CD4-positive, alpha-beta T cell (primary cell): ENCODE data around the gene RANBP10. TPM values are rescaled to one million over a fixed set of nuclear protein-coding genes. Genes with fewer than 3 reads are reported as not detected.

ENCODE experiments used
- ATAC-seq: fragments of 200-7000 bp; cut with Tn5 transposase; one replicate; pipeline ENCODE4 v1.10.0; 2022; ENCODE audit warnings: mild to moderate bottlenecking; ENCODE audit not compliant: poor library complexity
- CTCF ChIA-PET: fragments of 350-600 bp; sonication (Branson Sonifier 250); formaldehyde crosslinking; loops from one replicate; lab custom pipeline; 2021; ENCODE audit warnings: antibody characterized with exemption, inconsistent platforms; lab: Charles Lee
- POLR2A ChIA-PET: fragments of 350-600 bp; sonication (Branson Sonifier 250); formaldehyde crosslinking; loops from one replicate; lab custom pipeline; 2021; ENCODE audit warnings: antibody characterized with exemption, inconsistent platforms; lab: Charles Lee
- DNase-seq, 14 experiments: peaks; one replicate each; pipeline ENCODE4 v3.0.0-alpha.2; 2013 to 2020; ENCODE audit warnings: mixed read lengths in 2 of 14
- H3K27ac ChIP-seq, 2 donors: one replicate each; pipeline versions ENCODE4 v1.5.1 to v1.7.0; 2013; ENCODE audit warnings: low read length in 2 of 2, low read depth in 1 of 2, mild to moderate bottlenecking in 1 of 2
- H3K27me3 ChIP-seq, 2 experiments: 1 replicate in 1 of 2; 2 replicates in 1 of 2; pipeline versions ENCODE4 v1.6.1 to v1.7.0; 2013; ENCODE audit warnings: low read length in 2 of 2, control low read depth in 1 of 2, mild to moderate bottlenecking in 1 of 2, moderate library complexity in 1 of 2; ENCODE audit not compliant: insufficient read depth in 2 of 2, control insufficient read depth in 1 of 2
- H3K36me3 ChIP-seq: one replicate; pipeline ENCODE4 v1.6.1; 2013; ENCODE audit warnings: low read length, control low read depth; ENCODE audit not compliant: insufficient read depth
- H3K4me1 ChIP-seq: one replicate; pipeline ENCODE4 v1.6.1; 2013; ENCODE audit warnings: low read length, control low read depth; ENCODE audit not compliant: insufficient read depth
- H3K4me3 ChIP-seq: one replicate; pipeline ENCODE4 v1.5.1; 2013; ENCODE audit warnings: mild to moderate bottlenecking, low read length, moderate library complexity
- H3K9me3 ChIP-seq, 2 experiments: 1 replicate in 1 of 2; 2 replicates in 1 of 2; pipeline versions ENCODE4 v1.6.1 to v1.7.0; 2013; ENCODE audit warnings: low read length in 2 of 2, mild to moderate bottlenecking in 2 of 2, control low read depth in 1 of 2, moderate library complexity in 1 of 2; ENCODE audit not compliant: control insufficient read depth in 1 of 2, insufficient read depth in 1 of 2
- H3K27ac Mint-ChIP-seq: one replicate; pipeline ENCODE4 v1.8.0; 2020; ENCODE audit warnings: mixed read lengths
- H3K27me3 Mint-ChIP-seq: one replicate; pipeline ENCODE4 v1.8.0; 2021; ENCODE audit warnings: mixed read lengths
- H3K36me3 Mint-ChIP-seq: one replicate; pipeline ENCODE4 v1.8.0; 2021; ENCODE audit warnings: low read depth, mixed read lengths
- H3K4me1 Mint-ChIP-seq: one replicate; pipeline ENCODE4 v1.8.0; 2021; ENCODE audit warnings: low read depth, mixed read lengths
- H3K4me3 Mint-ChIP-seq: one replicate; pipeline ENCODE4 v1.8.0; 2020; ENCODE audit warnings: mild to moderate bottlenecking, mixed read lengths
- H3K9me3 Mint-ChIP-seq: one replicate; pipeline ENCODE4 v1.8.0; 2020; ENCODE audit warnings: mixed read lengths
- CTCF ChIP-seq: fragments of 200-600 bp; IDR thresholded peaks from one replicate; pipeline ENCODE4 v1.8.0; 2022; ENCODE audit warnings: antibody characterized with exemption, mild to moderate bottlenecking
- intact Hi-C, 2 experiments: fragments of 100-400 bp; cut with DNase I in 1 of 2; cut with micrococcal nuclease in 1 of 2; formaldehyde crosslinking; loops; one replicate each; pipeline versions ENCODE4 v1.15.1 to v1.9.0; 2023 to 2025; cut with DNase I, micrococcal nuclease
- total RNA-seq, 174 experiments: library from RNA in 2 of 174; stranded (reverse) in 2 of 174; gene quantifications; one replicate each; pipeline ENCODE4 v1.2.3 and lab custom pipeline; 2021 to 2026

Gene RANBP10
- total RNA-seq, 2 experiments from 2014 or later: 12.0 to 13.6 TPM

- no peak for TF ChIP-seq CTCF
- no peaks in the 10 kb centered on the region for H3K9me3 ChIP-seq
- no peaks in the 10 kb centered on the region for H3K9me3 Mint-ChIP-seq
- H3K27ac ChIP-seq: no peak overlapping the region
- H3K27me3 Mint-ChIP-seq: no peaks in the 10 kb centered on the region
- H3K4me1 ChIP-seq: no peaks in the 10 kb centered on the region
- POLR2A ChIA-PET: no interaction called here
- DNase-seq (no peak), ATAC-seq (no peak)
- CTCF ChIA-PET: interaction anchor here (2.0 kb wide), 1 partner anchor 85 kb away, joined by 5 read pairs; no protein-coding TSS in a partner anchor
- no peak overlapping the region for H3K27ac Mint-ChIP-seq
- peaks cover 77% of the 10 kb centered on the region for H3K36me3 ChIP-seq
- peaks cover 55% of the 10 kb centered on the region for H3K36me3 Mint-ChIP-seq
- no peaks in the 10 kb centered on the region for H3K4me1 Mint-ChIP-seq
- H3K4me3 Mint-ChIP-seq: no peak overlapping the region
- no peak overlapping the region for H3K4me3 ChIP-seq
- H3K27me3 ChIP-seq: no peaks in the 10 kb centered on the region
- intact Hi-C loops: loop anchor here in 1 of 2 experiments (10.0 kb wide), 1 partner anchor 184 kb away; no protein-coding TSS in a partner anchor
Observed at GRCh38 chr16:67731071-67731752, 75.1 kb downstream of the RANBP10 start.

GRCh38 chr16:67730326-67730725, 76.0 kb downstream of the RANBP10 start:
- Histone ChIP-seq H3K27ac (no peak overlapping the region), H3K27me3 (no peaks in the 10 kb centered on the region), H3K4me1 (no peaks in the 10 kb centered on the region), H3K9me3 (no peaks in the 10 kb centered on the region), H3K36me3 (peaks cover 76% of the 10 kb centered on the region), H3K4me3 (no peak overlapping the region)
- Mint-ChIP-seq H3K27ac (no peak overlapping the region), H3K27me3 (no peaks in the 10 kb centered on the region), H3K9me3 (no peaks in the 10 kb centered on the region), H3K4me3 (no peak overlapping the region), H3K4me1 (no peaks in the 10 kb centered on the region), H3K36me3 (peaks cover 51% of the 10 kb centered on the region)
- no peak for ATAC-seq
- ChIA-PET CTCF (interaction anchor here (1.6 kb wide), 1 partner anchor 86 kb away, joined by 3 read pairs; no protein-coding TSS in a partner anchor), POLR2A (no interaction called here)
- intact Hi-C loops: loop anchor here in 1 of 2 experiments (10.0 kb wide), 1 partner anchor 184 kb away; no protein-coding TSS in a partner anchor
- TF ChIP-seq CTCF: no peak
- no peak for DNase-seq

- intact Hi-C loops: loop anchor here in 1 of 2 experiments (10.0 kb wide), 1 partner anchor 185 kb away; no protein-coding TSS in a partner anchor
- no peaks in the 10 kb centered on the region for H3K4me1 Mint-ChIP-seq
- TF ChIP-seq CTCF: no peak
- H3K9me3 ChIP-seq: no peaks in the 10 kb centered on the region
- peaks cover 56% of the 10 kb centered on the region for H3K36me3 Mint-ChIP-seq
- H3K4me3 ChIP-seq: no peak overlapping the region
- ChIA-PET POLR2A (no interaction called here), CTCF (interaction anchor here (1.6 kb wide), 1 partner anchor 87 kb away, joined by 3 read pairs; no protein-coding TSS in a partner anchor)
- no peak overlapping the region for H3K27ac ChIP-seq
- ATAC-seq (no peak), DNase-seq (no peak)
- no peaks in the 10 kb centered on the region for H3K4me1 ChIP-seq
- peaks cover 77% of the 10 kb centered on the region for H3K36me3 ChIP-seq
- H3K4me3 Mint-ChIP-seq: no peak overlapping the region
- H3K27me3 Mint-ChIP-seq: no peaks in the 10 kb centered on the region
- H3K27ac Mint-ChIP-seq: no peak overlapping the region
- H3K27me3 ChIP-seq: no peaks in the 10 kb centered on the region
- H3K9me3 Mint-ChIP-seq: no peaks in the 10 kb centered on the region
Observed at GRCh38 chr16:67729636-67730248, 76.6 kb downstream of the RANBP10 start.
